Testis (tissue), 3 donors: ENCODE measurements around the gene AKNA. TPM values are rescaled to one million over a fixed set of nuclear protein-coding genes. Genes with fewer than 3 reads are reported as not detected.

Source experiments
- DNase-seq: peaks from one replicate; pipeline ENCODE4 v3.0.0-alpha.2; 2019
- H3K27ac ChIP-seq, 2 donors: fragments of 200-600 bp; sonication (generic); one replicate each; pipeline ENCODE4 v1.5.1; 2019
- H3K27me3 ChIP-seq: fragments of 200-600 bp; sonication (generic); one replicate; pipeline ENCODE4 v1.5.1; 2019
- H3K36me3 ChIP-seq: fragments of 200-600 bp; sonication (generic); one replicate; pipeline ENCODE4 v1.5.1; 2017; ENCODE audit warnings: low read depth; ENCODE audit errors: missing control alignments
- H3K4me1 ChIP-seq: fragments of 200-600 bp; sonication (generic); one replicate; pipeline ENCODE4 v1.5.1; 2019
- H3K4me3 ChIP-seq, 2 donors: fragments of 200-600 bp; sonication (generic); one replicate each; pipeline ENCODE4 v1.5.1; 2017 to 2019
- H3K9me3 ChIP-seq: fragments of 200-600 bp; sonication (generic); one replicate; pipeline ENCODE4 v1.5.1; 2017
- POLR2A ChIP-seq: fragments of 450-650 bp; IDR thresholded peaks from one replicate; pipeline ENCODE4 v1.6.1; 2017; ENCODE audit warnings: antibody characterized with exemption, mild to moderate bottlenecking, moderate library complexity
- WGBS, 2 donors: methylation state at CpG; one replicate each; pipeline ENCODE4 v1.1.5; 2018; 5-methylcytosine and 5-hydroxymethylcytosine counted together
- intact Hi-C: fragments of 100-400 bp; cut with DNase I; formaldehyde crosslinking; loops from one replicate; pipeline ENCODE4 v1.15.1; 2023; ENCODE audit warnings: low total_unique reads
- polyA plus RNA-seq: library from polyadenylated mRNA; stranded (reverse); fragments of 350-450 nt; fragmentation: Illumina TruSeq; extraction: RNeasy Lipid Tissue Mini Kit (QIAGEN cat#74804); gene quantifications from one replicate; pipeline ENCODE4 v1.2.3, GENCODE V29; 2014; ENCODE audit warnings: low read depth, low replicate concordance; ENCODE audit not compliant: insufficient read depth
- total RNA-seq, 2 donors: library from RNA; depleted of rRNA; stranded (reverse); fragments of >200 nt; gene quantifications; one replicate each; pipeline ENCODE4 v1.2.3, GENCODE V29; 2016
- TF ChIP-seq, protein P1 (sequence below), 3 experiments: fragments of 450-650 bp in 2 of 3; fragments of 200-600 bp in 1 of 3; sonication (generic) in 1 of 3; IDR thresholded peaks; one replicate each; pipeline ENCODE4 v1.5.1; 2016 to 2019; ENCODE audit warnings: antibody characterized with exemption in 3 of 3, mild to moderate bottlenecking in 2 of 3, moderate library complexity in 1 of 3

AKNA gene
- total and polyA plus RNA-seq, 3 donors from 2014 or later, result 20.6 to 31.5 (median 21.2) TPM

DNA sequence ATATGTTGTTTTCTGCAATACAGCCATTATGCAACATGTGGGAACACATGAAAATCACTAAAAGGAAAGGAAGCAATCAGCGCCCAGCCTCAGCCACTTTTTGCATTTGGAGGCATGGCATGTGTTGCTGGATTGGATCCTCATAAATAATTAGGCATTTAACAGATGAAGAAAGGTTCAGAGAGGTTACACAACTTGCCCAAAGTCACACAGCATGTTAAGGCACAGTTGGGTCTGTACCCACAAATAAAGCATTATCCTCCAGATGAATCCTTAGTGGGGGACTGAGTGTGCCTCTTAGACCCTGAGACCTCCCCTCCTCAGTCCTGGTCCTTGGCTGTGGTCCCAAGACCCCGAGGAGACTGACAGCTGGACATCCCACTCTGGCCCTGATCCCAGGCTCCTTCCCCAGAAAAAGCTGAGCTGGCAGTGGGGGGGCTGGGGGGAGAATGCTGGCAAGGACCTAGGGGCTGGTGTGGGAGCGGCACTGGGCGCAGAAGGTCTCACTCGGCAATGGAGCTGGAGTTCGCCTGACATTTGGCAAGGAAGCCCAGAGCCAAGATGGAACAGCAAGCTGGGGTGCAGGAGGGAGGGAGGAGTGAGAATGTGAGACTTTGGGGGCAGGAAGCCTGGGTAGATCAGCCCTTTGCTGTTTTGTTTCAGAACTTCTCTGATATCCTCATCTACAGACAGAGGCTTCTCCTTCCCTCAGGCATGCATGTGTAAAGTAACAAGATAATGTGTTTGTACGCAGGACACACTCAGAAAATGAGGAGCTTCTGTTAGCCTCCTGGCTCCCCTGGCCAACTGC is 6.9 kb upstream of the AKNA start:
- no peak overlapping the region for H3K4me3 ChIP-seq
- peak overlapping the region; percentile 55 to 68 for H3K27ac ChIP-seq
- DNase-seq, result no peak
- no peaks in the 10 kb centered on the region for H3K27me3 ChIP-seq
- no peaks in the 10 kb centered on the region for H3K9me3 ChIP-seq
- no peaks in the 10 kb centered on the region for H3K36me3 ChIP-seq
- 26 to 36% methylated on average over 7 of the region's 7 CpGs for WGBS, 2 donors
- no peak for TF ChIP-seq POLR2A
- TF ChIP-seq, protein P1, sequence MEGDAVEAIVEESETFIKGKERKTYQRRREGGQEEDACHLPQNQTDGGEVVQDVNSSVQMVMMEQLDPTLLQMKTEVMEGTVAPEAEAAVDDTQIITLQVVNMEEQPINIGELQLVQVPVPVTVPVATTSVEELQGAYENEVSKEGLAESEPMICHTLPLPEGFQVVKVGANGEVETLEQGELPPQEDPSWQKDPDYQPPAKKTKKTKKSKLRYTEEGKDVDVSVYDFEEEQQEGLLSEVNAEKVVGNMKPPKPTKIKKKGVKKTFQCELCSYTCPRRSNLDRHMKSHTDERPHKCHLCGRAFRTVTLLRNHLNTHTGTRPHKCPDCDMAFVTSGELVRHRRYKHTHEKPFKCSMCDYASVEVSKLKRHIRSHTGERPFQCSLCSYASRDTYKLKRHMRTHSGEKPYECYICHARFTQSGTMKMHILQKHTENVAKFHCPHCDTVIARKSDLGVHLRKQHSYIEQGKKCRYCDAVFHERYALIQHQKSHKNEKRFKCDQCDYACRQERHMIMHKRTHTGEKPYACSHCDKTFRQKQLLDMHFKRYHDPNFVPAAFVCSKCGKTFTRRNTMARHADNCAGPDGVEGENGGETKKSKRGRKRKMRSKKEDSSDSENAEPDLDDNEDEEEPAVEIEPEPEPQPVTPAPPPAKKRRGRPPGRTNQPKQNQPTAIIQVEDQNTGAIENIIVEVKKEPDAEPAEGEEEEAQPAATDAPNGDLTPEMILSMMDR (IDR thresholded peaks at IDR 0.05), result no peak
- intact Hi-C loops, result no loop called here
- H3K4me1 ChIP-seq, result peaks cover 33% of the 10 kb centered on the region

DNA sequence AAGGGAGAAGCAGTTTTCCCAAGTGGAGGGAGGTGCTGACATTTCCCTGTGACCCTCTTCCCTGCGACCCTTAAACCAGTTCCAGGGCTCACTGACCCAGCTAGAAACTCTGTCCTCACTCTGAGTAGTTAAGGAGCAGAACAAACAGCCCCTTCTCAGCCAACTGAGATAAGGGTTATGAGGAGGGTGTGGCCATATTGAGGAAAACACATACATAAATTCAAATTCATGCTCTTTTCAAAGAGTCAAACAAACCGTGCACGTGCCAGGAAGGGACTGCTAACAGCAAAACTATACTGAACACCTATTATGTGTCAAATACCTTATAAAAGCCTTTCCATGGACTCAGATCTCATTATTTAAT is 4.9 kb upstream of the AKNA start:
- no peak for TF ChIP-seq POLR2A
- TF ChIP-seq, protein P1 (IDR thresholded peaks at IDR 0.05), result no peak
- intact Hi-C loops, result no loop called here
- 31 to 36% methylated on average over 3 of the region's 3 CpGs for WGBS, 2 donors
- DNase-seq, result peak; percentile 49
- no peak overlapping the region for H3K4me3 ChIP-seq
- H3K9me3 ChIP-seq, result no peaks in the 10 kb centered on the region
- no peaks in the 10 kb centered on the region for H3K36me3 ChIP-seq
- peak overlapping the region in 1 of 2 donors; percentile 67 for H3K27ac ChIP-seq
- H3K27me3 ChIP-seq, result no peaks in the 10 kb centered on the region
- H3K4me1 ChIP-seq, result peaks cover 44% of the 10 kb centered on the region

DNA sequence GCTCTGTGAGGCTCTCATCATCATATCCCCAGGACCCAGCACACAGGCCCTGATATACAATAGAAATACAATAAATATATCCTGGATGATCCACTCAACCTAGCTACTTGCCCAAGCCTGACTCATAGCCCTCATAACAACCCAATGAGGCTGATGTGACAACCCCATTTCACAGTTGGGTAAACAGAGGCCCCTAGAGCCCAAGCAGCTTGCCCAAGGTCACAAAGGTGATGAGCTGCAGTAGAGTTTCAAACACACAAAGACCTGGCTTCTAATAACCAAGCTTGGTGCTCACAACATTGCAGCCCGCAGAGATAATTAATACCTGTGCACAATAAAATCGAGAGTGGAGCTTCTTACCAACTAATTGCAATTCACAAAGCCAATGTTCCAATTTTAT is 3.2 kb upstream of the AKNA start:
- 73 to 96% methylated on average over 2 of the region's 2 CpGs for WGBS, 2 donors
- H3K9me3 ChIP-seq, result no peaks in the 10 kb centered on the region
- peaks cover 37% of the 10 kb centered on the region for H3K4me1 ChIP-seq
- no peaks in the 10 kb centered on the region for H3K27me3 ChIP-seq
- H3K4me3 ChIP-seq, result no peak overlapping the region
- TF ChIP-seq POLR2A, result no peak
- TF ChIP-seq, protein P1 (IDR thresholded peaks at IDR 0.05), result no peak
- intact Hi-C loops, result no loop called here
- DNase-seq, result no peak
- no peaks in the 10 kb centered on the region for H3K36me3 ChIP-seq
- no peak overlapping the region for H3K27ac ChIP-seq

DNA sequence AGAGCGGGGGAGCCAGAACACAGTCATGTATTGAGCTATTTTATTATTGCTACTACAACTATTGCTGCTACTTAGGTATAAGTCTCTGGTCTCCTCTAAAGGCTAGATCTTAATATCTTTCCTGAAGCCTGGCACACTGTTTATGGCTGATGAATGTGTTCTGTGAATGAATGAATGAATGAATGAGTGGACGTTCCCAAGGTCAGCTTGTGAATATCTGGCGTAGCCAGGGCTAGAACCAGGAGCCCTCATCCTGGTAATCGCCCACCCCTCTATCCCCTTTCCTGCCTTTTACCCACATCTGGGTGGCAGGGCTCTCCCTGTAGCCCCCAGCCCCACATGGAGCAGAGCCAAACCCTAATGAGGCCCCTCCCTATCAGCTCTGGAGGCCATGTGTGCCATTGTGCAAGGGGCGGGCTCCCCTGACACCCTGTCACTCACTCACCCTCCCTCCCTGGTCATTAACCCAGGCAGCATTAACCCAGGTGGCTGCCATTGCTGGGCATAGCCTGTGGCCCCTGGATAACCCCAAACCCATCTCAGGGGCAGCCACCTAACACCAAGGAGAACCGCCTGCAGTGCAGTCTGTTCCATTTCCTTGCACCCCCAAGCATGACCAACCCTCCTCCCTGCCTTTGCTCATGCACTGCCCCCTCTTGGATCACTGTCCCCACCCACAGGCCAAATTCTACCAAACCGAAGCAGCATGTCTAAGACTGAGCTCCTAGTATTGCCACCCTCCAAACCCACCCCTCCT is 2.0 kb upstream of the AKNA start:
- no peak for DNase-seq
- 84 to 88% methylated on average over 7 of the region's 7 CpGs for WGBS, 2 donors
- no peak for TF ChIP-seq POLR2A
- TF ChIP-seq, protein P1 (IDR thresholded peaks at IDR 0.05), result no peak
- intact Hi-C loops, result no loop called here
- H3K27ac ChIP-seq, result peak overlapping the region in 1 of 2 donors; percentile 88
- H3K4me1 ChIP-seq, result peaks cover 41% of the 10 kb centered on the region
- no peaks in the 10 kb centered on the region for H3K36me3 ChIP-seq
- no peaks in the 10 kb centered on the region for H3K27me3 ChIP-seq
- H3K4me3 ChIP-seq, result no peak overlapping the region
- no peaks in the 10 kb centered on the region for H3K9me3 ChIP-seq
